Stimulated activated CD4-positive, alpha-beta T cell treated with anti-CD3 and anti-CD28 coated beads, Interleukin-1b, Interleukin-23, amount 100 ng/mL, for 4 hours (primary cell): ENCODE results near the gene KRT80.

Source experiments
- DNase-seq, 2 donors: peaks; one replicate each; pipeline ENCODE4 v3.0.0-alpha.2; 2020; ENCODE audit warnings: low read depth in 2 of 2

Gene KRT80

GRCh38 chr12:52198454-52199215 lies 6.8 kb upstream of the KRT80 start:
- no peak for DNase-seq

- DNase-seq, result no peak
Measured at GRCh38 chr12:52197371-52198231, 5.8 kb upstream of the KRT80 start.

DNA sequence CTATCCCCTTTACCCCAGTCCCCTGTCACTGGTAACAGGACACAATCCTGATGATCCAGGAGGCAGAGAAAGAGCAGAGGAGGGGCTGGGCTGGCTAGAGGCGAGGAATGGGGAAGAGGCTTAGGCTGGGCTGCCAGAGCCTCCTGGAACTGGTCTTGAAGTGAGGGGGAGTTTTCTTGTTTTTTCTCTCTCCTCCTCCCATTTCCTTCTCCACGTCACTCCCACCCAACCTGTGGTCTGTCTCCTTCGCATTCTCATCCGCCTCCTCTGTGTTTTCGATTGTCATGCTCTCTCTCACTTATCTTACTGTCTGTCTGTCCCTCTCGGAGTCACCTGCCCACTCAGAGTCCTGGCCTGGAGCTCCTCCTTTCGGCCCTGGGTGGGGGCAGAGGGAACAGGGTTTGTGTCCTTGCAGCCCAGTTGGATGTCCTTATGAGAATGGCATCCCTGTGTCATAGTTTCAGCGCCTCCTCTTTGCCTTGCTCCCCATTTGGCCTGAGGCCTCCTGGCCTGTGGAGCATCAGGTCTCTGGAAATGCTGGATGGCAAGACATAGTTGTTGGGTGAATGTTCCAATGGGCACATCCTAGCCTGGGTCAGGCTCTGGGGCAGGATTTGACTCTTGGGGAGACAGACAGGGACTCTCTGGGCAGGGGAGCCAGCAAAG lies 3.4 kb upstream of the KRT80 start:
- DNase-seq, result no peak

DNA sequence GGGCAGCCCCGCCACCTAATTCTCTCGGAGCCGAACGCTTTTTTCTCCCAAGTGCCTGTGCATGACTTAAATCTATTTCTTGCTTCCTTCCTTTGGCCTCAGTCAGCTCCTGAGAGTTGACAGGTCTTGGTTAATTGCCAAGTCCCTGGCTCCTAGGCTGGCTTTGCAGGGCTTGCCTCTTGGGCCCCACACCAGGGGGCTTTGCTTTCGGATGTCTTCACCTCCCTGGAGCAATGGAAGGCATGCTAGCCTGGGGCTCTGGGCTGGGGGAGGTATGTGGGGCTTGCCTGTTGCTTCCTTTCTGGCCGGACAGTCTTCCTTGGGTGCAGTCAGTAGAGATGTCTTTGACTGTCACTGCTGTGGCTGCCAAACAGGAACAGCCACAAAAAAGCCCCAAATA lies 2.2 kb upstream of the KRT80 start:
- DNase-seq, result no peak

DNA sequence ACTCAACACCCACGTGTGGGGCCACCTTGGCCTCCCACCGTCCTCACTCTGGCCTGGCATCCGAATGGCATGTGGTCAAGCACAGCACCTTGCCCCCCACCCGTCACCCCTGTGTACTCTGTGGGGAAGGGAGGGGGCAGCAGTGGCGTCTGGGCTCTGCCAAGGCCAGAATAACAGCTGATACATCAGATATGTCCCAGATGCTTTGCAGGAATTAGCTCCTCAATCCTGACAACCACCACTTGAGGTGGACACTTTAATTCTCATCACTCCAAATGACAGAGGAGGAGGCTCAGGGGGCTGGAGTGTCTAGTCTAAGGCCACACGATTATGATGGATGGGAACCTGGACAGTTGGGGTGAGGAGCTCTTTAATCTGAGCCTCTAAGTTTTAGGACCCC lies 1.7 kb upstream of the KRT80 start:
- no peak for DNase-seq

DNA sequence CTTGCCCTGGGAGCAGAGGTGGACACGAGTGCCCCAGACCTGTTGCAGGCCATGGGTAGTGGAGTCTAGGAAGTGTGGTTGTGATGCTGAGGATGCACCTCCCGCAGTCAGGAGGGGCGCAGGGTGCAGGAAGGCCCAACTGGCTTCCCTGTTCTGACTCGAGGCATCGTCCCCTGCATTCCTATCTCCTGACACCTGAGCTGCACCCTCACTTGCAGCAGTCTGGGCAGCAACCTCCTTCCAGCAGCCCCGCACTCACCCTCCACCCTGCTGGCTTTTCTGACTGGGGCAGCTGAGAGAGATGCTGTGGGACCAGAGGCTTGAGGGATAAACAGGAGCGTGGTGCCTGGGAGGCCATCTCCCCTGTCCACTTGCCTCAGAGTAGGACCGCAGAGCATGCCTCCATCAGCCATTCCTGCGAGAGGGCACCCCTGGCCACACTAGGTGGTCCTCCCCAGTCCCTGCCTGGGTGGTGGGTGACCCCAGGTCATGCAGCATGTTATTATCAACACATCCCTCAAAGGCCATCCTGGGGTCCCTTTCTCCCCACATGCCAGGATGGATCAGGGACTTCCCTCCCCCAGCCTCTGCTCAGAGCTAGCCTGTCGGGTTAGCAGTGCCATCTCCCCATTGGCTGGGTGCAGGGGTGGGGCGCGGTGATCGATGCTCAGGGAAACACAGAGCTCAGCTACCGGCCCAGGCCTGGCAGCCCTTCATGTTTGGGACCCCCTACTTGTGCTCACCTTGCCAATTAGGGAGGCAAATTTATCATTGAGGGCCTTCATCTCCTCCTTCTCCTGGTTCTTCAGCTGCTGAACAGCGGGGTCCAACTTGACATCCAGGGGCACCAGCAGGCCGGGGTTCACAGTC lies 719 bp downstream of the KRT80 start:
- DNase-seq, result no peak

- DNase-seq, result no peak
Measured at GRCh38 chr12:52189376-52190174, 2.2 kb downstream of the KRT80 start.

DNA sequence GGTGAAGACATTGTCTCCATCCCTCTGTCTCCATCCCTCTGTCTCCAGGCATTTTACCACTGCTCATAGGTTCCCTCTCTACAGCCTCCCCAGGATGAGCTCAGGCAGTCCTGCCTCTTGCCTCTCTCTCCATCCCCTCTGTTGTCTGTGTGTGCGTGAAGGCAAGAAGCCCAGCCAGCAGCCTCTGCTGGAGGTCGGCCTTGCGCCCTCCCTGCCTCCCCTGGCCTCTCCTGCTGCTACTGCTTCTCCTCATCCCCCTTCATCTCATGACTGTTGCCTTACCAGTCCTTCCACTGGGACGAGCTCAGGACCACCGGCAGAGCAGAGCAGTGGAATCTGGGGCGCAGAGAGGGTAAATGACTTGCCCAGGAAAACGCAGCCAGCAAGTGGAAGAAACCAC lies 3.2 kb downstream of the KRT80 start:
- DNase-seq, result no peak

- DNase-seq, result no peak
Measured at GRCh38 chr12:52187640-52188039, 4.2 kb downstream of the KRT80 start.

- DNase-seq, result no peak
Measured at GRCh38 chr12:52187206-52187605, 4.6 kb downstream of the KRT80 start.

GRCh38 chr12:52186118-52186840 lies 5.5 kb downstream of the KRT80 start:
- DNase-seq, result no peak

DNA sequence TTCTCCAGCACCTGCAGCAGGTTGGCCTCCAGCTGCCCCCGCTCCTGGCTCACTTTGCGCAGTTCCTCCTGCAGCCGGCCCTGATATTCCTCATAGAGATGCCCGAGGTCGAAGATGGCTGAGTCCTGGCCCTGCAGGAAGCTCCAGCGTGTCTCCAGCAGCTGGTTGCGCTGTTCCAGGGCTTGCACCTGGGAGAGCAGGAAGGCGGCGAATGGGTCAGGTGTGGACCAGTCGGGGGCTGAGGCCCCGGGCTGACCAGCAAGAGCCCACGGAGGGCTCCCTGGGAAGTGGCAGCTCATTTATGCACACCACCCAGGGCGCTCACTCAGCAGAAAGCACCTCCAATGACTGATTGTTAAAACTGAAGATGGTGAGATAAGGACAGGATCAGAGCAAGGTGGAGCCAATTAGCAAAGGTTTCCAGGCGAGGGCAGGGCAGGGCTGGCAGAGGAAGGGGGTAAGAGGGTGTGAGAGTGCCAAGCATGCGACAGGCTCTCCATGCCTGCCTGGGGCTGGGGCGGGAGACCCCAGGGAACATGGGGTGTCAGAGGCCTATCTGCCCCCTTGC lies 6.3 kb downstream of the KRT80 start:
- DNase-seq, result no peak

DNA sequence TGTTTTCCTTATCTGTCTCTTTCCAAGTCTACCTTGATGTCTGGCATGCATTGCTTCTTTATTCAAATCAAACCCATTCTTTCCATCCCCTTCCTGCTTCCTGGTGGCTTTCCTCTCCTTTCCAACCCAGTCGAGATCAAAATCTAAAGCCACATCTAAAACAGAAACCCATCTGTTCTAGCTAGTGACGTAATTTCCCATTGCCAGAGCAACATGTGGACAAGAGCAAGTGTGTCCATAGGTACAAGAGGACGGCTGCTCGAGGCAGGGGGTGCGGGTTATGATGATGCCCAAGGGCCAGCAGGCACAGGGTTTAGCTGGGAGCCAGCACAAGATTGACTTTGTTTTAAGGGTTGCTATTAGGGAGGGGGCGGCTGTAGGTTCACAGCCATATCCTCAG lies 7.0 kb downstream of the KRT80 start:
- no peak for DNase-seq

DNA sequence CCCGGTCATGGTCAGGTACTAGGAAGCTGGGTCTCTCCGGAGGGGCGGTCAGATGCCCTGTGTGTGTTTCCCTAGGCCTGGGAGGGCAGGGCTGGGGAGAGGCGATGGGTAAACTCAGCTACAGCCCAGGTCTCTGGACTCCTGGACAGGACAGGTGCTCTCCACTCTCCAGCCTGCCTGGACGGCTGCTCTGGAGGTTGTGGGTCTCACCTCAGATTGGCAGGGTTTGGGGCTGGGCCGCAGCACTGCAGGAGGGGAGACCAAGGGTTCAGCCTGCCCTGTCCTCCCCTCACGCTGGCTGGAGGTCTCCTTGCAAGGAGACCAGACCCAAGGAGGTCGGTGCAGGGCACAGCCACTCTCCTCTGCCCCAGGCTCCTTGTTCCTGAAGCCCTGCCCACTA lies 7.8 kb downstream of the KRT80 start:
- DNase-seq, result no peak

DNA sequence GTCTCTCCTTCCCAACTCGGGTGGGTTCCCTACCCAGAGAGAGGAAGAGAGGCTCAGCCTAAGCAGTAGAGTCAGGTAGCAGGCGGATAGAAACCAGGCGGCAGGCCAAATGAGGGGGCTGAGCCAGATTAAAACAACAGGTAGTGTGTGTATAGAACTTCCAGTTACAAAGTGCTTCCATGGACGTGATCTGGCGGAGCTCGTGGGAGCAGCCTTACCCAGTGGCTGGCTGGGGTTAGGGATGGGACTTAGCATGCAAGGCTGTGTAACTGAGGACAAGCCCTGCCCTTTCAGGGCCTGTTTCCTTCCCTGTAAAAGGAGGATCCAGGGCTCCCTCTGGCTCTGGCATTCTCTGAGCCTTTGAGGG lies 8.3 kb downstream of the KRT80 start:
- no peak for DNase-seq

- no peak for DNase-seq
Measured at GRCh38 chr12:52182898-52183543, 8.8 kb downstream of the KRT80 start.

DNA sequence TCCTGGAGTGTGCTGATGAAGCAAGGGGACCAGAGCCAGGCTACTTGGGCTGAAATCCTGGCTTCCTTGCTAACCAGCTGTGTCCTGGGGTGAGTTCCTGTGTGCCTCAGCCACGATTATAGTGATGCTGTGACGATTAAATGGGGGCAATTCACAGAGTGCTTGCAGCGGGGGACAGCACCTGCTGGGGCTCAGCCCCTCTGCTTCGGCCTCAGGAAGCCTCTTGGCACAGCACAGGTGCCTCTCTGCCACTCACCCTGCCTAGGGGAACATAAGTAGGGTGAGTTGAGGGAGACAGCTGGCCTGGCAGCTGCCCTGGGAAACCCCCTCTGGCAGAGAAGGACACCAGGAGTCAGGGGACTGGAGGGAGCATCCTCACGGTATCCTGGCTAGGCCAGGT lies 9.4 kb downstream of the KRT80 start:
- no peak for DNase-seq

DNA sequence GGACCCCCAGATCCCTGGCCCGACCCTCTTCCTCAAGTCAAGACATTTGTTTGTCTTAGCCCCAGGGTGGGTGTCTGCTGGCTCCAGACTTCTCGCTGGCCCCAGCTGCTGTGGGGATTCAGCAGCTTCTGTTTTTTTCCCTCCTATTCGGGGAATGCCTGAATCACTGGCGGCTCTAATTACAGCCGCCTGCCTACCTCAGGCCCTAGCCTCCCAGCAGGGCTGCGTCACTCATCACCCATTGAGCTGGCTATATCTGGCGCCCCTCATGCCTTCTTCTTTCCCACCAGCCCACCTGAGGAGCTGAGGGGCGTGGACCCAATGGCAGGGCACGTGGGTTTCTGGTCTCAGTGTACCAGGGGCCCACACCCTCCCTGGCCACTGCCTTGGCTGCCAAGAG lies 10.1 kb downstream of the KRT80 start:
- DNase-seq, result no peak

DNA sequence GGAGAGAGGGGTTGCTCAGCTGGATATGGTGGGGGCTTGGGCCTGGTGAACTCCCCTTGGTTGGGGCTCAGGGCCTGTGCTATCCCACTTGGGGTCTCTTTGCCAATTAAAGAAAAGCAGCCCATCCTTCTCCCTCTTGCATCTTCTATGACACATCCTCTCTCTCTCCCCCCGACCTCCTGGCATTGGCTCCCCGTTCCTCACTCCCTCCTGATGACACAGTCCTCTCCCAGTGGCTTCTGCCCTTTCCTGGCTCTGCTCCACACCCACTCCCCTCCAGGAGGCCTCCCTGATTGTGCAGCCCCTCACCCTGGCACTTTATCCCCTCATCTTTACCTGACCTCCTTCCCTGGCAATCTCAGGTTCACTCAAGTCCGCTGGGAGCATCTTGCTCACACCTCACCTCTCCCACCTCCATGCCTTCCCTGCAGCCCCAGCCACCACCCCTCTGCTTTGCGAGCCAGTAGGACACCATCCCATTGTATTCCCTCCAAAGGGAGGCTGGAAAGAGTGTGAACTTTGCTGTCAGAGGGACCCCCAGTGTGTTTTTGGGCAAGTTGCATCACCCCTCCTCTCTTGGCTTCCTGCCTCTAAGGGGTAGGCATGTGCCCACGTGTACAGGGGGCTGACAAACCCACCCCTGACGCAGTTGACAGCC lies 10.7 kb downstream of the KRT80 start:
- no peak for DNase-seq
